Stimulated activated CD8-positive, alpha-beta memory T cell treated with anti-CD3 and anti-CD28 coated beads, Interleukin-7, amount 100 ng/mL, for 48 hours (primary cell): Measurements from ENCODE around the gene PDCD6IP.
"Not testable (repeated sequence)": the region's sequence is repeated elsewhere in the genome, so short reads cannot be mapped to it uniquely, and the experiment has no call there.

Source experiments
- DNase-seq, 2 donors: peaks; one replicate each; pipeline ENCODE4 v3.0.0-alpha.2; 2020; ENCODE audit warnings: low read depth in 1 of 2; ENCODE audit errors: extremely low read depth in 1 of 2

Gene PDCD6IP, protein sequence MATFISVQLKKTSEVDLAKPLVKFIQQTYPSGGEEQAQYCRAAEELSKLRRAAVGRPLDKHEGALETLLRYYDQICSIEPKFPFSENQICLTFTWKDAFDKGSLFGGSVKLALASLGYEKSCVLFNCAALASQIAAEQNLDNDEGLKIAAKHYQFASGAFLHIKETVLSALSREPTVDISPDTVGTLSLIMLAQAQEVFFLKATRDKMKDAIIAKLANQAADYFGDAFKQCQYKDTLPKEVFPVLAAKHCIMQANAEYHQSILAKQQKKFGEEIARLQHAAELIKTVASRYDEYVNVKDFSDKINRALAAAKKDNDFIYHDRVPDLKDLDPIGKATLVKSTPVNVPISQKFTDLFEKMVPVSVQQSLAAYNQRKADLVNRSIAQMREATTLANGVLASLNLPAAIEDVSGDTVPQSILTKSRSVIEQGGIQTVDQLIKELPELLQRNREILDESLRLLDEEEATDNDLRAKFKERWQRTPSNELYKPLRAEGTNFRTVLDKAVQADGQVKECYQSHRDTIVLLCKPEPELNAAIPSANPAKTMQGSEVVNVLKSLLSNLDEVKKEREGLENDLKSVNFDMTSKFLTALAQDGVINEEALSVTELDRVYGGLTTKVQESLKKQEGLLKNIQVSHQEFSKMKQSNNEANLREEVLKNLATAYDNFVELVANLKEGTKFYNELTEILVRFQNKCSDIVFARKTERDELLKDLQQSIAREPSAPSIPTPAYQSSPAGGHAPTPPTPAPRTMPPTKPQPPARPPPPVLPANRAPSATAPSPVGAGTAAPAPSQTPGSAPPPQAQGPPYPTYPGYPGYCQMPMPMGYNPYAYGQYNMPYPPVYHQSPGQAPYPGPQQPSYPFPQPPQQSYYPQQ

DNA sequence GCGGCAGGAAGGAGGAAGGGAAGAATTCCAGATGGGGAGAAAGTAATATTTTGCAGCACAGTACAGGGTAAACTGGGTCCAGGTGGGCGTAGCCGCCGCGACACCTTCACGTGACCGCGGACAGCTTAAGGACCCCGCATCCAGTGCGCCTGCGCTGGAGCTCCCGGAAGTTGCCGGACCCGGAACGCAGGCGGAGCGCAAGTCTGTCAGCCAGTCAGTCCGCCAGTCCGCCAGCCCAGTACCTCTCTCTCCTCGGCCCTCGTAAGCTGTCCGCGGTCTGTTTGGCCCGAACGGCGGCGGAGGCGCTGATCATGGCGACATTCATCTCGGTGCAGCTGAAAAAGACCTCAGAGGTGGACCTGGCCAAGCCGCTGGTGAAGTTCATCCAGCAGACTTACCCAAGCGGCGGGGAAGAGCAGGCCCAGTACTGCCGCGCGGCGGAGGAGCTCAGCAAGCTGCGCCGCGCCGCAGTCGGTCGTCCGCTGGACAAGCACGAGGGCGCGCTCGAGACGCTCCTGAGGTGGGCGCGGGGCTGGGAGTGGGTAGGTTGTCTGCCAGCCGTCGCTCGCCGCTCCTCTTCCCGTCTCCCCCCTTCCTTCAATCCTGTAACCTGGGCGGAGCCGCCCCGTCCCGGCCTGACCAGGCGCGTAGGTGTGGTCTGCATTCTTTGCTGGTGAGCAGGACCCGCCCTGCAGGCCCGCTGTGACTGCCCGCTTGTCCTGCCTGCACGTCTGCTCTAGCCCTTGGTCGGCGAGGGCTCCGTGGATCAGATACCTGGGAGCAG is at the start of gene PDCD6IP:
TSS of gene PDCD6IP (plus strand) at position 213 of the 784 bp plus-strand sequence. CDS start at position 312, 99 bp downstream.
- peak; percentile 79 to 86 for DNase-seq

DNA sequence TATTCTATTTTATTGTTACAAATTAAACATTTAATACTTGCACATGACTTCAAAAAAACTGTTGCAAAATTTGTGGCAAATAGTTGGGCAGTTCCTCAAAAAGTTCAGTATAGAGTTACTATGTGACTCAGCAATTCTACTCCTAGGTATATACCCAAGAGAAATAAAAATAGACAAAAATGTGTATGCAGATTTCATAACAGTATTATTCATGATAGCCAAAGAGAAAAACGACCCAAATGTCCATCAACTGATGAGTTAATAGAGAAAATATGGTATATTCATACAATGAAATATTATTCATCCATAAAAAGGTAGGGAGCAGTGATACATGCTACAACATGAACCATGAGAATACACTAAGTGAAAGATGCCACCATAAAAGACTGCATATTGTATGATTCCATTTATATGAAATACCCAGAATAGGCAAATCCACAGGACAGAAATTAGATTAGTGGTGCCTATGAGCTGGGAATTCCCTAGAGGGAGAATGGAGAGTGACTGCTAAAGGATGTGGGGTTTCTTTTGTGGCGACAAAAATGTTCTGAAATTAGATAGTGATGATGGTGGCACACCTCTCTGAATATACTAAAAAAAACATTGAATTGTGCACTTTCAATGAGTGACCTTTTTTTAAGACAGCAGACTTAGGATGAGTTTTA is 48.8 kb upstream of the PDCD6IP start:
- no peak for DNase-seq

DNA sequence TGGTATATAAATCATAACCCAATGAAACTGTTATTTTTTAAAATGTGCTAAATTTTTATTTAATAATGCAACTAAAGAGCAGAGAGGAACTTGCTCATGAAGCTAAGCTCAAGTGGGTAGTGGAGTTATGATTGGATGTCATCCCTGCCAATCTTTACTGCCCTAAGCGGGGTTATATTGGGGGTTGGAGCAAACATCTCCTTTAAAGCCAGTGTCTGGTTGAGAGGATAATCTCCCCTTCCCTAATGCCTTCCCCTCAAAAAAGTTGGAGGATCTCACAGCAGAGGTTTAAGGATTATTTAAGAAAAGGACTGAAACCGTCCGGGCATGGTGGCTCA is 48.2 kb upstream of the PDCD6IP start:
- DNase-seq = no peak

DNA sequence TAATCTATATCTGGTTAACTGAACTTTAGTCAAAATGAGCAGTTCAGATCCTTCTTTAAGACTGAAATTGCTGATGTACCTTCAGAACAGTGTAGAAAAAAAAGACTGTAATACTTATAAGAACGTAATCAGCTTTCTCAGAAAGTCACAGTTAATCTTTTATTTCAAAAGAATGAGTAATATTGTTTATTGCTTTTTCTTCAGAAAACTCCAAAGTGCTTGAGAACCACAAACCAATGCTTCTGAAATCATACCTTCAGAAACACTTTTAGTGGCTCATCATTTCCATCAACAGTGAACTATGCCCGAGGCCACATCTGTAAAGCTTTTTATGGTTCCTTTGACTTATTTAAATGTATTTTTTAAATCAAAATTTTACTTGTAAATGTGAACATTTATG is 47.1 kb upstream of the PDCD6IP start:
- no peak for DNase-seq

DNA sequence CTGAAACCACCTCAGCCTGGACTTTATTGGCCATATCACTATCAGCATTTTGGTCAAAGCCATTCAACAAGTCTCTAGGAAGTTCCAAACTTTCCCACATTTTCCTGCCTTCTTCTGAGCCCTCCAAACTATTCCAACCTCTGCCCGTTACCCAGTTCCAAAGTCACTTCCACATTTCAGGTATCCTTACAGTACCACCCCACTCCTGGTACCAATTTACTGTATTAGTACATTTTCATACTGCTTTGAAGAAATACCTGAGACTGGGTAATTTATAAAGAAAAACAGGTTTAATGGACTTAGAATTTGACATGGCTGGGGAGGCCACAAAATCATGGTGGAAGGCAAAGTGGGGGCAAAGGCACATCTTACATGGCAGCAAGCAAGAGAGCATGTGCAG is 44.0 kb upstream of the PDCD6IP start:
- not testable (repeated sequence) for DNase-seq

DNA sequence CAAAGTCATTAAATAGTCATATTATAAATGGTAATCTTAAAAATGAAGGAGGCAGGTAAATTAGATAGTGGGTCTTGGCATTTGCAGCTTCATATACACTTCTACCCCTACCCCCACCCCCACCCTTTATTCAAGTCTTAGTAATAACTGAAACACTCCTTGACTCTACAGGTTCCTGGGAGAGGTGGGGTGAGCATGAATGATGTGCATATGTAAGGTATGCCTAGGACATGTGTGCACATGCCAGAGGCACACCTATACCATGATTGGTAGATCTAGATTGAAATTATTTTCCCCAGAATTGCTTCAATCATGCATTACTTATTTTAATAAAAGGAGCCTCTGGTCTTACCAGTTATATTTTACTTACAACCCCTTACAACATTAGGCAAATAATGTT is 40.1 kb upstream of the PDCD6IP start:
- DNase-seq = no peak

DNA sequence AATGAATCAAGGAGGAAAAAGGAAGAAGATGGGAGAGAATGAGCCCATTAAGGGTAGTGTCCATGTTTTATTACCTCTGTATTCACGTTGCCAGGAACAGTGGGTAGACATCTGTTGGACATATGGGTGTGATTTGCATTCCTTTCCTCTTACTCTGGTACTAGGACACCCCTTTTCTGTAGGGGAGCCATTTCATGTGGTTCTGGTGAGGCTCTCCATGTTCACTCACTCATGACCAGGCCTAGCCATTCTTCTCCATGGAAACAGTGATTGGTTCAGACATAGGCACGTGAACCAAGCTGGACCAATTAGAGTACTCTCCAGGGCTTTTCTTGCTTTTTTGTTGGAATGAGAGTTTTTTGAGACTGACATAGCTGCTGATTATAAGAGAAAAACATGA is 39.6 kb upstream of the PDCD6IP start:
- no peak for DNase-seq

DNA sequence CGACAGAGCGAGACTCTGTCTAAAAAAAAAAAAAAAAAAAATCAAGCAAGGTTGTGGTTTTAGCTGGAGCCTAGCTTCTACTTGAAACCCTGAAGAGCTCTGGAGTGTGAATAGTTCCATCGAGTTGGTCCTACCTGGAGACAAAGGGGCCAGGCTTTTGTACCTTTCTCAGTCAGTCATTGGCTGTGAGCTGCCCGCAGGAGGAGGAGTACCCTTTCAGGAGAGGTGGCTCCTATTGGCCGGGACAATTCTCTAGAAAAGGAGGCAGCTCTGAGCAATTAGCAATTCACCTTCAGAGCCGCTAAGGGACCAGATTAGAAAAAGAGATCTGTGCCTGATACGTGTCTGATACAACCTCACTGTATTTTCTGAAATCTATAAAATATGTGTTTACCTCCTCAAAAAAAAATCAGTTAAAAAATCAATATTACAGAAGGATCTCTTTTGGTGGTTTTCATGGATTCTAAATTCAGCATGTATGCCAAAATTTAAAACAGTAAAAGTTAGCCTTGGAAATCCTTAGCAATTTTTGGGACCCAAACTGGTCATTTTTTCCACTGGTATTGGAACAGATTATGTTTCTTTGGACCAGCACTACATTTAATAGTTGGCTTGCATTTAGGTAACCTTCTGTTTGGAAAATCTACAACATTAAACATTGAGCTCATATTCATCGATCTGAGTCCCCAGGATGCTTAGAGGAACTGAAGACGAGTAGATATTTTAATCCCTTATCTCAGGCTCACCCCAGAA is 29.7 kb upstream of the PDCD6IP start:
- no peak for DNase-seq

DNA sequence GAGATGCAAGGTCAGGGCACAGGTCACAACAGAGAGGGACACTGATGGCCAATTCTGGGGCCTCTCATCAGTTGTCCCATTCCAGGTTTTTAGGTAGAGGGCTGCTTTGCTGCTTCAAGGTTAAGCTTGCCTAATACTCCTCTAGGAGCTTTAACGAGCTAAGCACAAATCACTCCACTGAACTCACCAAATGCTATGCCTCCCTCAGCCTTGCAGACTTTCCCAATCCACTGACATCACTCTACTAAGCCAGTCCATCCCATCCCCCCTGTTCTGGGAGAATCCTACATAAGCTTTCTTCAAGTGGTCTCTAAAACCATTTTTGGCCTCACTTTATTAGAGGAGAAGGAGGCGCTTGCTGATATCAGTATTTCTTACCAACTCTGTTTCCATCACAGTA is 24.8 kb upstream of the PDCD6IP start:
- DNase-seq = no peak

DNA sequence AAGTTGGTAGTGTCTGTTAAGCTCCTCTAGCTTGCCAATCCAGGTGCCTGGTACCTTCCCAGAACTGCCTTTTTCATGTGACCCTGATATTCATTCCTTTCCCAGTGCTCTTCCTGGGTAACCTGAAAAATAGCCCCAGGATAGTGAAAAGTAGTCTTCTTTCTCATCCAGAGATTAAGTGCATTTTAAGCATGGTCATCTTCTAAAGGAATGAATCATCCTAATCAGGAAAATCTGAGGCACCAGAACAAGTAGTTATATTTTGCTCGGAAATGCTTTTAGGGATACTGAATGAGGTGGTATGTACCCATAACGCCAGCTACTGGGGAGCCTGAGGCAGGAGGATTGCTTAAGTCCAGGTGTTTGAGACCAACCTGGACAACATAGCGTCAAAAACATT is 23.1 kb upstream of the PDCD6IP start:
- no peak for DNase-seq

DNA sequence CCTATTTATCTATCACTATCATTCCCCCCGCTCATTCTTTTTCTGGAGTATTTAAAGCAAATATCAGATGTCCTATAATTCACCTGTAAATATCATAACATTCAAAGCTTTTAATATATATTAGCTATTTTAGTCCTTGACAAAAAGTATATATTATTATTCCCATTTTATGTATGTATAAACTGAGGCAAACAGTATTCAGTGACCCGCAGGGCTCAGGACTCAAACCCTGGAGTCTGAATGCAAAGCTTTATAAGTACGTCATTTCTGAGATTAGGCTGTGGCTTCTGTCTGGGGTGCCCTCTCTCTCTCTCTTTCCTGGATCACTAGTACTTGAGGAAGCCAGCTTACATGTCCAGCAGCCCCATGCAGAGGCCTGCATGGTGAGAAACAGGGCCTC is 20.4 kb upstream of the PDCD6IP start:
- DNase-seq = no peak

DNA sequence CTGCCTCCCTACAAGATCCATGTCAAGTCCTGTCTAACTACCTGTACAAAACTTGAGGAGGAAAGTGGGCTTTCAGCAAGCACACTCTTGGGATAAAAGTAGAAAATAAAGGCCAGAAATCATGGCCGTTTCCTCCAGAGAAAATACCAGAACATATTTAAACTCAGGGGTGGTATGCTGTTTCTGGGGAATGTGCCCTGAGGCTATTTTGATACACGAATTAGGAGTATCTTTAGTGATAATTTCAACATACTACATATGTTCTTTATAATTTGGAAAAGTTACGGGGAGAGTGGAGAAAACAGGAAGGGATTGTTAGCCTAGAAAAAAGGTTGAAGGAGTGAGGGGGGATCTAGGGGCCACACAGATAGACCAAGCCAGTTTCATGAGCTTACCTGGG is 18.7 kb upstream of the PDCD6IP start:
- DNase-seq = no peak

DNA sequence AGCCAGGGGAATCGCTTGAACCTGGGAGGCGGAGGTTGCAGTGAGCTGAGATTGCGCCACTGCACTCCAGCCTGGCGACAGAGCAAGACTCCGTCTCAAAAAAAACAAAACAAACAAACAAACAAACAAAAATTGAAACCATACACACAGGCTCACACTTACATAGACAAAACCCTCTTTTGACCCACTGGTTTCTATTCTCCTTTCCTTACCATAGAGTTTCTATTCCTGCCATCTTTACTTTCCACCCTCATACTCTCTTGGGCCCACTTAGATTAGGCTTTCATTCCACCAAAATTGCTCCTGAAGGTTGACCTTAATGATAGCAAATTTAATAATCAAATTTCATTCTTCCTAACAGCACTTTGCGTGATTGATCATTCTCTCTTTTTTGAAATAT is 17.0 kb upstream of the PDCD6IP start:
- DNase-seq = not testable (repeated sequence)

DNA sequence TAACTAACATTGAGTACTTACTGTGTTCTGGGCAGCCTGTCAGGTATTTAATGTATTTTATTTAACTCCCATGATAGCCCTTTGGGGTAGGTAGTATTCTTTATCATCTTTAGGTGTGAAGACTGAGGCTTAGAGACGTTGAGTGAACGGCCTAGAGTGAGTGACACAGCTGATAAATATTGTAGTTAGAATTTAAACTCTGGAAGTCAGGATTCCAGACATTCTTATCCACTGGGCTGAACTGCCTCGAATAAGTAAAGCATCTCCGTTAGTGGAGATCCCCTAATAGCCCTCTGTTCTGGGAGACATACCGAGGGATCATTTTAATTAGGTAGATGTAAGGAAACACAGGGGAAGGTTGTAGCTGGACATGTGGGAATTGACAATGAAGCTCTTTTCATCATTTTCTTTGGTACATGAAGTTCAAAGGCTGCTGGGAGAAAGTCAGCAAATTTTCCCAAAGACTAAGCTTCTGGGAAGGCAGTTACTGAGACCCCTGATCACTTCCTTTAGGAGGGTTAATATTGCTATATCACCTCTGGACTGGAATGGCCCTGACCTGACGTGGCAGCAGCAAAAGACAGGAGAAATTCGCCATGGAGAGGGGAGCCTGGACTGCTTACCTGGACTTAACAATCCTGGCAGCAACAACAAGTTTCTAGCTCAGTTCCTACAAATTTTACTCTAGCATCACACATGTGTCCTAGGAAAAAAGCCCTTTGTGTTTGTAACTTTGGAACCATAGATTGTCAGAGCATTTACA is 11.7 kb upstream of the PDCD6IP start:
- DNase-seq = no peak

DNA sequence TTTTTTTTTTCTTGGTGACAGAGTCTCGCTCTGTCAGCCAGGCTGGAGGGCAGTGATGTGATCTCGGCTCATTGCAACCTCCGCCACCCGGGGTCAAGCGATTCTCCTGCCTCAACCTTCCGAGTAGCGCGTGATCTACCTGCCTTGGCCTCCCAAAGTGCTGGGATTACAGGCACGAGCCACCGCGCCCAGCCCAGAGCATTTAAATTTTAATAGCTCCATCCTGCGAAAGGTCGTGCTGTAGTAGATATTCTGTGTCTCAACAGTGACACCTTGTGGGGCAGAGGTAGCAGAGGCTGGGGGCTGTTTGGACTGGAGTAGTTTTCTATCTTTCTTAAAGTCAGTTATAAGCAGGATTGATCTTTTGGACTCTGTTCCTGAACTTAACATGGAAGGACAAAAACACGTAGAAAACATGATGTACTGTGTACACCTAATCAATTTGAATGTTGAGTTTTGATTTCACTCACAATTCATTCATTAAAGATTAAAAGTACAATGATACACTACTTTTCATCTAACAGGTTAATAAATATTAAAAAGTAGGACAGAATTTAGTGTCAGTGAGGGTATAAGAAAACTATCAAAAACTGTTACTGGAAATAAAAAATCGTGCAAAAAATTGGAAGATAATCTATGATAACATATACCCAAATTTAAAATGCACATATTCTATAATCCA is 11.0 kb upstream of the PDCD6IP start:
- DNase-seq = peak in 1 of 2 donors; percentile 25

DNA sequence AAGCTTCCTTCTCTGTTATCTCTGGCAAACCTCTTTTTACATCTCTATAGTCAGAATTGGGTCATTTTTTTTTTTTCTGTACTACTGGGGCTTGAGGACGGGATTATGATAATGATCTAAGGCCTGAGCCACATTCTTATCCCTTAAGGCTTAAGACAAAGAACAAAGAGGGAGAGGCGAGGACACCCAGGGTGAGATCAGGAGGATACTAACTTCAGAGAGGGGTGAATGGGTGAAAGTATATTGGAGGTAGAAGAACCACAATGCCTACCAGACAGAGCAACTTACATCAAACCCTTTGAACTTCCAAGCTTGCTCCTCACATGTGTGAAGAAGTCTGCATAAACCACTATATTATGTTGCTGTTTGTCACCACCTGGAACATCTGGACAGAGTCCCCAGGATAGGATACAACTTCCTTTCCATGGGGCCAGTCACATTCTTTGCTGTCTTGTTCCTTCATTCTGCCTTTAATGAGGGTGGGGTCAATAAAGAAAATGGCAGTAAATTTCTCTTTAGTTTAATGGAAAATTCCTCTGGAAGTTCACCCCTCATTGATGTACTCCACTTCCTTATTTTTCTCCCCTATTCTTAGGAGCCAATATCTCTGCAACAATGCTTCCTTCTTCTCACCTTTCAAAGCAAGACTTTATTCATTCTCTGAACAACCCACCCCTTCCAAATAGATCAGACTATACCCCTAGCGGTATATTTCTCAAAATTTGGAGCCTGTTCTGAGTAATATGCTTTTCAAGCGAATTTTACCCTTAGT is 9.1 kb upstream of the PDCD6IP start:
- no peak for DNase-seq

DNA sequence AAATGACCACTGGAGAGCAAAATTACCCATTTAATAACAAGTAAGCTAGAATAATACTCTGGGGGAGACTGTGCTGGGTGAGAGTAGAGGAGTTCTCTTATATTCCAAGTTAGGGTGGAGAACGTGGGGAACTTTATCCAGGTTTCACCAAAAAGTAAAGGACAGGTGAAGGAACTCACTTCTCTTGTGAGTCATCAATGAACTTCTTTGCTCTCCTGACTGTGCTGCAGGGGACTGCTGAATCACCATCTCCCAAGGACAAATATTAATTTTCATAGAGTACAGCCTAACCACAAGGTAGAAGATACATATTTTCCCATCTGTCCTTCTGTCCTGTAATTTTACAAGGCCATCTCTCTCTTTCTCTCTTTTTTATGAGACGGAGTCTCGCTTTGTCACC is 8.3 kb upstream of the PDCD6IP start:
- DNase-seq = no peak
